ENCODE results near the gene ZNF467. TPM values are rescaled to one million over a fixed set of nuclear protein-coding genes. Genes with fewer than 3 reads are reported as not detected.

ZNF467 gene
- total RNA-seq, 1 donor from 2014 or later = 0.17 TPM

GRCh38 chr7:149743476-149744255 lies 29.7 kb downstream of the ZNF467 start:
- peaks cover 8% of the 10 kb centered on the region for H3K27me3 Mint-ChIP-seq (ENCODE audit: insufficient read depth, low read depth)
- no peak overlapping the region for H2AFZ ChIP-seq (replicated peaks)
- H3K4me2 ChIP-seq = no peak overlapping the region
- no peaks in the 10 kb centered on the region for H4K20me1 ChIP-seq (ENCODE audit: low read depth)
- peaks cover 8% of the 10 kb centered on the region for H3K27me3 ChIP-seq
- no peaks in the 10 kb centered on the region for H3K9me3 ChIP-seq (ENCODE audit: low read depth)
- no peak overlapping the region for H3K27ac ChIP-seq
- H3K36me3 Mint-ChIP-seq = no peaks in the 10 kb centered on the region
- H3K4me3 Mint-ChIP-seq = no peak overlapping the region
- no peak overlapping the region for H3K4me3 ChIP-seq
- H3F3A ChIP-seq (ENCODE audit: low read depth) = no peaks in the 10 kb centered on the region
- H3K4me1 ChIP-seq = peaks cover 13% of the 10 kb centered on the region
- H3K79me2 ChIP-seq (ENCODE audit: low read depth) = no peaks in the 10 kb centered on the region
- no peaks in the 10 kb centered on the region for H3K36me3 ChIP-seq
- no peak overlapping the region for H3K27ac Mint-ChIP-seq
- TF ChIP-seq EZH2 (IDR thresholded peaks at IDR 0.05) = no peak
- TF ChIP-seq, protein P1, sequence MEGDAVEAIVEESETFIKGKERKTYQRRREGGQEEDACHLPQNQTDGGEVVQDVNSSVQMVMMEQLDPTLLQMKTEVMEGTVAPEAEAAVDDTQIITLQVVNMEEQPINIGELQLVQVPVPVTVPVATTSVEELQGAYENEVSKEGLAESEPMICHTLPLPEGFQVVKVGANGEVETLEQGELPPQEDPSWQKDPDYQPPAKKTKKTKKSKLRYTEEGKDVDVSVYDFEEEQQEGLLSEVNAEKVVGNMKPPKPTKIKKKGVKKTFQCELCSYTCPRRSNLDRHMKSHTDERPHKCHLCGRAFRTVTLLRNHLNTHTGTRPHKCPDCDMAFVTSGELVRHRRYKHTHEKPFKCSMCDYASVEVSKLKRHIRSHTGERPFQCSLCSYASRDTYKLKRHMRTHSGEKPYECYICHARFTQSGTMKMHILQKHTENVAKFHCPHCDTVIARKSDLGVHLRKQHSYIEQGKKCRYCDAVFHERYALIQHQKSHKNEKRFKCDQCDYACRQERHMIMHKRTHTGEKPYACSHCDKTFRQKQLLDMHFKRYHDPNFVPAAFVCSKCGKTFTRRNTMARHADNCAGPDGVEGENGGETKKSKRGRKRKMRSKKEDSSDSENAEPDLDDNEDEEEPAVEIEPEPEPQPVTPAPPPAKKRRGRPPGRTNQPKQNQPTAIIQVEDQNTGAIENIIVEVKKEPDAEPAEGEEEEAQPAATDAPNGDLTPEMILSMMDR (IDR thresholded peaks at IDR 0.05) = no peak
- TF ChIP-seq EZH2phosphoT487 (IDR thresholded peaks at IDR 0.05) = no peak
- H3K9ac ChIP-seq = no peak overlapping the region
- H3K4me1 Mint-ChIP-seq = peaks cover 18% of the 10 kb centered on the region
- H3K9me3 Mint-ChIP-seq = no peaks in the 10 kb centered on the region
- DNase-seq (ENCODE audit: low spot score) = no peak

GRCh38 chr7:149742075-149742701 lies 31.2 kb downstream of the ZNF467 start:
- peak overlapping the region; percentile 39 for H3K4me3 ChIP-seq
- peaks cover 6% of the 10 kb centered on the region for H3K4me1 ChIP-seq
- peak overlapping the region; percentile 69 for H3K4me2 ChIP-seq
- H3K27ac ChIP-seq = no peak overlapping the region
- TF ChIP-seq, protein P1 (IDR thresholded peaks at IDR 0.05) = peak; percentile 87
- no peak for TF ChIP-seq EZH2phosphoT487 (IDR thresholded peaks at IDR 0.05)
- no peaks in the 10 kb centered on the region for H3K9me3 ChIP-seq (ENCODE audit: low read depth)
- H3K36me3 ChIP-seq = no peaks in the 10 kb centered on the region
- Mint-ChIP-seq H3K27me3 (ENCODE audit: insufficient read depth, low read depth) (peaks cover 8% of the 10 kb centered on the region), H3K4me3 (peak overlapping the region; percentile 84), H3K27ac (peak overlapping the region; percentile 38), H3K4me1 (peaks cover 10% of the 10 kb centered on the region), H3K9me3 (no peaks in the 10 kb centered on the region), H3K36me3 (no peaks in the 10 kb centered on the region)
- no peaks in the 10 kb centered on the region for H4K20me1 ChIP-seq (ENCODE audit: low read depth)
- peak; percentile 87 for DNase-seq (ENCODE audit: low spot score)
- peaks cover 10% of the 10 kb centered on the region for H3K27me3 ChIP-seq
- H3K9ac ChIP-seq = no peak overlapping the region
- peak overlapping the region; percentile 94 for H2AFZ ChIP-seq (replicated peaks)
- no peaks in the 10 kb centered on the region for H3F3A ChIP-seq (ENCODE audit: low read depth)
- no peaks in the 10 kb centered on the region for H3K79me2 ChIP-seq (ENCODE audit: low read depth)

DNA sequence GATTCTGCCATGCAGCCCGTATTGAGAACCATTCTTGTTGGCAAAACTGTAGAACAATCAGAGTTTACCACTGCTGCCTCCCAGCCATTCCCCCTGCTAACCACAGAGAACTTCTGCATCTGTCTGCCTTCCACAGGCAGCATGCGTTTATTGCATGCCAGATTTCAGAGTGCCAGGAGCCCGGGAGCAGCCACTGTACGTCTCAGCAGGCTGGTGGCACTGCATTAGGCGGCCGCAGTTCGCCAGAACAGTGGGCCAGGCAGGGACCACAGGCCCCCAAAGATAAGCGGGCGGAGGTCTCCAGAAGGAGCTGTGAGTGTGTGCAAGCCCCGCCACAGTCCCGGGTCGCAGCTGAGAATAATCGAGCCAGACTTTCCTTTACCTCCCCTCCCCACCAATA lies 31.8 kb downstream of the ZNF467 start:
- Histone ChIP-seq H3K36me3 (no peaks in the 10 kb centered on the region), H3K9ac (no peak overlapping the region)
- DNase-seq (ENCODE audit: low spot score) = no peak

More for the DNA sequence above, 31.8 kb downstream of the ZNF467 start:
- TF ChIP-seq, protein P1 (IDR thresholded peaks at IDR 0.05) = no peak
- TF ChIP-seq EZH2 (IDR thresholded peaks at IDR 0.05) (no peak), EZH2phosphoT487 (IDR thresholded peaks at IDR 0.05) (no peak)
- peaks cover 15% of the 10 kb centered on the region for H3K27me3 ChIP-seq
- no peaks in the 10 kb centered on the region for H3K9me3 ChIP-seq (ENCODE audit: low read depth)
- peaks cover 12% of the 10 kb centered on the region for H3K4me1 Mint-ChIP-seq
- peak overlapping the region; percentile 94 for H2AFZ ChIP-seq (replicated peaks)
- peak overlapping the region; percentile 69 for H3K4me2 ChIP-seq
- no peak overlapping the region for H3K4me3 ChIP-seq
- H3K4me3 Mint-ChIP-seq = peak overlapping the region; percentile 84
- no peaks in the 10 kb centered on the region for H4K20me1 ChIP-seq (ENCODE audit: low read depth)
- H3K4me1 ChIP-seq = peaks cover 6% of the 10 kb centered on the region
- H3K27ac Mint-ChIP-seq = no peak overlapping the region
- H3K9me3 Mint-ChIP-seq = no peaks in the 10 kb centered on the region
- H3K79me2 ChIP-seq (ENCODE audit: low read depth) = no peaks in the 10 kb centered on the region
- H3K36me3 Mint-ChIP-seq = no peaks in the 10 kb centered on the region
- peaks cover 7% of the 10 kb centered on the region for H3K27me3 Mint-ChIP-seq (ENCODE audit: insufficient read depth, low read depth)
- H3K27ac ChIP-seq = no peak overlapping the region
- H3F3A ChIP-seq (ENCODE audit: low read depth) = no peaks in the 10 kb centered on the region
